Sigmoid colon (tissue), 7 donors: ENCODE measurements around the gene BTF3. TPM values are rescaled to one million over a fixed set of nuclear protein-coding genes. Genes with fewer than 3 reads are reported as not detected.
A peak's percentile ranks its signal among the peaks of the same experiment; 100 is the strongest.

Experiments
- DNase-seq: peaks from one replicate; pipeline ENCODE4 v3.0.0-alpha.2; 2019
- H3K27ac ChIP-seq, 4 donors: fragments of 200-600 bp; sonication (generic); one replicate each; pipeline ENCODE4 v1.5.1; 2016 to 2019; ENCODE audit warnings: mild to moderate bottlenecking in 1 of 4
- H3K27me3 ChIP-seq, 3 donors: fragments of 200-600 bp; sonication (generic); one replicate each; pipeline ENCODE4 v1.5.1; 2019; ENCODE audit warnings: mild to moderate bottlenecking in 1 of 3
- H3K36me3 ChIP-seq, 4 donors: fragments of 200-600 bp; sonication (generic); one replicate each; pipeline ENCODE4 v1.5.1; 2016 to 2019
- H3K4me1 ChIP-seq, 4 donors: fragments of 200-600 bp; sonication (generic); one replicate each; pipeline ENCODE4 v1.5.1; 2017 to 2019
- H3K4me3 ChIP-seq, 4 donors: fragments of 200-600 bp; sonication (generic); one replicate each; pipeline ENCODE4 v1.5.1; 2017 to 2019; ENCODE audit warnings: mild to moderate bottlenecking in 2 of 4, moderate library complexity in 1 of 4
- H3K9me3 ChIP-seq, 4 donors: fragments of 200-600 bp in 3 of 4; sonication (generic) in 3 of 4; one replicate each; pipeline versions ENCODE4 v1.5.1 to v1.6.1; 2013 to 2019
- EP300 ChIP-seq, 4 donors: sonication (generic); formaldehyde crosslinking; IDR thresholded peaks; one replicate each; pipeline ENCODE4 v1.6.1; 2017; ENCODE audit warnings: antibody characterized with exemption in 4 of 4
- POLR2A ChIP-seq, 2 donors: fragments of 450-650 bp; IDR thresholded peaks; one replicate each; pipeline ENCODE4 v1.6.1; 2016; ENCODE audit warnings: antibody characterized with exemption in 2 of 2, mild to moderate bottlenecking in 2 of 2, moderate library complexity in 2 of 2
- POLR2AphosphoS5 ChIP-seq, 4 donors: sonication (generic); formaldehyde crosslinking; IDR thresholded peaks; one replicate each; pipeline ENCODE4 v1.6.1; 2017; ENCODE audit warnings: antibody characterized with exemption in 4 of 4
- WGBS, 2 donors: extraction: QIAGEN DNeasy Blood & Tissue Kit; methylation state at CpG; one replicate each; pipeline ENCODE4 v1.1.7; 2013; 5-methylcytosine and 5-hydroxymethylcytosine counted together
- intact Hi-C: fragments of 100-400 bp; cut with DNase I; formaldehyde crosslinking; loops from one replicate; pipeline ENCODE4 v1.15.1; 2023
- polyA plus RNA-seq, 3 donors: library from polyadenylated mRNA; stranded (reverse); fragments of 200-250 nt; gene quantifications; one replicate each; pipeline ENCODE4 v1.2.3, GENCODE V29; 2013
- total RNA-seq, 4 donors: library from RNA; depleted of rRNA; stranded (reverse); fragments of >200 nt; gene quantifications; one replicate each; pipeline ENCODE4 v1.1.0, GENCODE V29; 2016
- TF ChIP-seq, protein P1 (sequence below), 4 experiments: fragments of 450-650 bp in 3 of 4; fragments of 200-600 bp in 1 of 4; IDR thresholded peaks; one replicate each; pipeline ENCODE4 v1.5.1; 2016 to 2019; ENCODE audit warnings: antibody characterized with exemption in 4 of 4, mild to moderate bottlenecking in 3 of 4, moderate library complexity in 2 of 4
- donor health status: healthy with polysubstance abuse.
- donor health status: Bipolar disorder and iron deficiency.
- donor health status: healthy.

BTF3 gene
- total and polyA plus RNA-seq, 7 donors, result 490 to 1,119 (median 729) TPM

DNA sequence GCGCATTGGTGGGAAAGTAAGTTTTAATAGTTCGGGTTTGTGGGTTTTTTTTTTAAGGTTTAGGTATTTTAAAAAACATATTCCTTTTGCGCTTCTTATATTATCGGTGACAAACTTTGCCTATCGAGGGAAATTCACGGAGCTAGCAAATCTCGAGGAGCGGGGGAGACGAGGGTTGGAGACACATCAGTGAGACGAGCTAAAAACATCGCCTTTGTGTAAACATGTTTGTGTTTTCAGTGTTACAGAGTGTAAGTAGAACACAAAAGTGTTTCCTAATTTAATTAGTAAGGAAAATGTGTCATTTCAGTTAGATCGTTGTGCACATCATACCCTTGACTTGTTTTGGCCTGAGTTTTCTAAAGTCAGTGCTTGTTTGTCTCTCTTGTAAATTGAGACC is 945 bp downstream of the BTF3 start:
- intact Hi-C loops, result loop anchor here (2.0 to 5.0 kb wide), 3 partner anchors 47 to 542 kb away; partner anchors contain the start of genes ANKRA2, FCHO2 and UTP15
- peaks cover 13 to 31% (median 19%) of the 10 kb centered on the region in 4 donors for H3K36me3 ChIP-seq
- no peaks in the 10 kb centered on the region for H3K9me3 ChIP-seq
- no peaks in the 10 kb centered on the region for H3K27me3 ChIP-seq
- no peak for DNase-seq
- H3K4me1 ChIP-seq, result peaks cover 0 to 29% (median 24%) of the 10 kb centered on the region in 4 donors
- H3K4me3 ChIP-seq, result peak overlapping the region; percentile 64 to 99 (median 88)
- WGBS, 2 donors, result 2 to 9% methylated on average over 12 of the region's 12 CpGs
- peak overlapping the region; percentile 87 to 97 (median 92) for H3K27ac ChIP-seq
- TF ChIP-seq EP300 (IDR thresholded peaks at IDR 0.05) (no peak), POLR2A (IDR thresholded peaks at IDR 0.05) (no peak), POLR2AphosphoS5 (IDR thresholded peaks at IDR 0.05) (no peak)
- TF ChIP-seq, protein P1, sequence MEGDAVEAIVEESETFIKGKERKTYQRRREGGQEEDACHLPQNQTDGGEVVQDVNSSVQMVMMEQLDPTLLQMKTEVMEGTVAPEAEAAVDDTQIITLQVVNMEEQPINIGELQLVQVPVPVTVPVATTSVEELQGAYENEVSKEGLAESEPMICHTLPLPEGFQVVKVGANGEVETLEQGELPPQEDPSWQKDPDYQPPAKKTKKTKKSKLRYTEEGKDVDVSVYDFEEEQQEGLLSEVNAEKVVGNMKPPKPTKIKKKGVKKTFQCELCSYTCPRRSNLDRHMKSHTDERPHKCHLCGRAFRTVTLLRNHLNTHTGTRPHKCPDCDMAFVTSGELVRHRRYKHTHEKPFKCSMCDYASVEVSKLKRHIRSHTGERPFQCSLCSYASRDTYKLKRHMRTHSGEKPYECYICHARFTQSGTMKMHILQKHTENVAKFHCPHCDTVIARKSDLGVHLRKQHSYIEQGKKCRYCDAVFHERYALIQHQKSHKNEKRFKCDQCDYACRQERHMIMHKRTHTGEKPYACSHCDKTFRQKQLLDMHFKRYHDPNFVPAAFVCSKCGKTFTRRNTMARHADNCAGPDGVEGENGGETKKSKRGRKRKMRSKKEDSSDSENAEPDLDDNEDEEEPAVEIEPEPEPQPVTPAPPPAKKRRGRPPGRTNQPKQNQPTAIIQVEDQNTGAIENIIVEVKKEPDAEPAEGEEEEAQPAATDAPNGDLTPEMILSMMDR (IDR thresholded peaks at IDR 0.05), result no peak

DNA sequence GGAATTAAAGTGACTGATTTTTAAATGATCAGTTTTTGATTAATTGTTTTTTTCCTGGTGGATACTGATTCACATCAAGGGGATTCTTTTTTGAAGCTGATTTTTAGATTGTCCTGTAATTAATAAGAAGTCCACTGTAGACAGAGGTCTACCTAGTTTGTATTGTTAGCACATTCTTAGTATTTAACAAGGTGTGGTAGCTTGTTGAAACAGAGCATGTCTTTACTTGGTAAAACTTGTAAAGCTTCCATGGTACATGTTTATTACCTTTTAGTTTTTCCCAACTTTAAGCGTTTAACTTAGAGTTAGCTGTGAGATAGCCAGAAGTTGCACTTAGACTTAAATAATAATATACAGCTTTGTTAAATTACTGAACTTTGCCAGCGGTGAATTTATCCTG is 1.5 kb downstream of the BTF3 start:
- peaks cover 0 to 29% (median 24%) of the 10 kb centered on the region in 4 donors for H3K4me1 ChIP-seq
- DNase-seq, result no peak
- WGBS, 2 donors, result 36 to 64% methylated on average over 2 of the region's 2 CpGs

DNA sequence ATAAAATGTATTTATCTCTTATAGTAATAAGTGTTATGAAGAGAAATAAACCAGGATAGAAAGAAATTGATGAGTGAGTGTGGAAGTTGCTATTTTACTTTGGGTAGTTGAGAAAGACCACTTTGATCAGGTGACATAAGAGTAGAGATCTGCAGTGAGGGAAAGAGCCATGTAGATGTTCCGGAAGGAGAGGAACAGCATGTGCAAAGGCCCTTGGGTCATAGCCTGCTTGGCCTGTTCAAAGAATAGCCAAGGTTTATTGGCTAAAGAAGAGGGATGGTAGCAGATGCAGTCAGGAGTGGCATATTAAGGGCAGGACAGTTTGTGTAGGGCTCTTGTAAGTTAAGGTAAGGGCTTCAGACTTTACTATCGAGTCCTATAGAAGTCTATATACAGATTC is 3.2 kb downstream of the BTF3 start:
- WGBS, 2 donors, result 94 to 98% methylated on average over 2 of the region's 2 CpGs

More for the DNA sequence above, 1.5 kb downstream of the BTF3 start:
- Histone ChIP-seq H3K27ac (peak overlapping the region in 1 of 4 donors; percentile 87), H3K4me3 (peak overlapping the region in 2 of 4 donors; percentile 64 to 91), H3K27me3 (no peaks in the 10 kb centered on the region), H3K36me3 (peaks cover 15 to 37% (median 21%) of the 10 kb centered on the region in 4 donors), H3K9me3 (no peaks in the 10 kb centered on the region)
- no peak for TF ChIP-seq EP300 (IDR thresholded peaks at IDR 0.05)
- TF ChIP-seq POLR2A (IDR thresholded peaks at IDR 0.05), result no peak
- no peak for TF ChIP-seq POLR2AphosphoS5 (IDR thresholded peaks at IDR 0.05)
- TF ChIP-seq, protein P1 (IDR thresholded peaks at IDR 0.05), result no peak
- intact Hi-C loops, result loop anchor here (2.0 to 5.0 kb wide), 3 partner anchors 47 to 542 kb away; partner anchors contain the start of genes ANKRA2, FCHO2 and UTP15

DNA sequence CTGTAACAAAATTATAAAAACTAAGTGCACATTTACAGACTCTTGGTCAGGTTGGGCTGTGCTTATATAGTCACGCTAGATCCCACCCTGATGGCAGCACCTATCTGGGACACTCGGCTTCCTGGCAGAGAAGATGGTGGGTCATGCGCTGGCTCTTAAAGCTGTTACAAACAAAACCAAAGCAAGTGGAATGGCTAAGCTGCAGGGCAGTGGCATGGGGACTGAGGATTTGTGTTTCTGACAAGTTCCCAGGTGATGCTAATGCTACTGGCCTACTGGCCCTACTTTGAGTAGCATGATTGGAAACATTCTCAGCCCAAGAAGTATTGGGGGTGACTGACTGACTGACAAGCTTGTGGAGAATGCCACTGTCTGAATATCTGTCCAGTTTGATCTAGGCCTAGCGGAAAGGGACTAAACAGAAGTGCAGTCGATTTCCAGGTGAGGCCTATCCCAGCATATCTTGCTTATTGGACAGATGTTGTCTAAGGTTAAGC is 8.3 kb downstream of the BTF3 start:
- intact Hi-C loops, result no loop called here
- TF ChIP-seq, protein P1 (IDR thresholded peaks at IDR 0.05), result no peak
- TF ChIP-seq POLR2A (IDR thresholded peaks at IDR 0.05) (no peak), POLR2AphosphoS5 (IDR thresholded peaks at IDR 0.05) (no peak), EP300 (IDR thresholded peaks at IDR 0.05) (no peak)

More for the DNA sequence above, 3.2 kb downstream of the BTF3 start:
- intact Hi-C loops, result no loop called here
- TF ChIP-seq EP300 (IDR thresholded peaks at IDR 0.05) (no peak), POLR2A (IDR thresholded peaks at IDR 0.05) (no peak)
- TF ChIP-seq, protein P1 (IDR thresholded peaks at IDR 0.05), result no peak
- Histone ChIP-seq H3K27me3 (no peaks in the 10 kb centered on the region), H3K4me3 (no peak overlapping the region), H3K27ac (no peak overlapping the region), H3K9me3 (no peaks in the 10 kb centered on the region), H3K36me3 (peaks cover 15 to 53% (median 29%) of the 10 kb centered on the region in 4 donors), H3K4me1 (peaks cover 0 to 29% (median 24%) of the 10 kb centered on the region in 4 donors)
- no peak for DNase-seq

More for the DNA sequence above, 8.3 kb downstream of the BTF3 start:
- H3K27me3 ChIP-seq, result no peaks in the 10 kb centered on the region
- peaks cover 15 to 54% (median 31%) of the 10 kb centered on the region in 4 donors for H3K36me3 ChIP-seq
- no peak for DNase-seq
- no peak overlapping the region for H3K4me3 ChIP-seq
- no peaks in the 10 kb centered on the region for H3K9me3 ChIP-seq
- no peak overlapping the region for H3K27ac ChIP-seq
- WGBS, 2 donors, result 90 to 91% methylated on average over 5 of the region's 5 CpGs
- H3K4me1 ChIP-seq, result no peaks in the 10 kb centered on the region
